Left ventricle myocardium superior (tissue), 1 donor: ENCODE results near the gene P2RX5. TPM values are rescaled to one million over a fixed set of nuclear protein-coding genes. Genes with fewer than 3 reads are reported as not detected.
A peak's percentile ranks its signal among the peaks of the same experiment; 100 is the strongest.
"Not testable (repeated sequence)": the region's sequence is repeated elsewhere in the genome, so short reads cannot be mapped to it uniquely, and the experiment has no call there.

Experiments used
- ATAC-seq: fragments of 200-7000 bp; cut with Tn5 transposase; one replicate; pipeline ENCODE4 v1.9.1; 2020; ENCODE audit warnings: mild to moderate bottlenecking, moderate library complexity
- DNase-seq: peaks from one replicate; pipeline ENCODE4 v3.0.0-alpha.2; 2020
- intact Hi-C: fragments of 100-400 bp; cut with micrococcal nuclease; formaldehyde crosslinking; loops from one replicate; pipeline ENCODE4 v1.11.0; 2022
- total RNA-seq: library from RNA; stranded (reverse); fragmentation: NEBNext Ultra II Directional; extraction: Animal tissue kit (Norgen Biotek cat#: 25700); gene quantifications from one replicate; pipeline ENCODE4 v1.2.1, GENCODE V29; 2021
- donor health status: DM: no; HTN: yes; CAD: no; lungs with severe emphysema.

The P2RX5 gene
- total RNA-seq, 1 donor from 2014 or later: 16.4 TPM

- intact Hi-C loops: no loop called here
- ATAC-seq: no peak
- DNase-seq: no peak
Measured at GRCh38 chr17:3718201-3718600, 22.2 kb upstream of the P2RX5 start.

- no peak for DNase-seq
- ATAC-seq: no peak
- intact Hi-C loops: no loop called here
Measured at GRCh38 chr17:3715296-3715695, 19.3 kb upstream of the P2RX5 start.

- DNase-seq: no peak
- ATAC-seq: no peak
- intact Hi-C loops: no loop called here
Measured at GRCh38 chr17:3712811-3713463, 17.0 kb upstream of the P2RX5 start.

GRCh38 chr17:3710951-3711383 is 15.0 kb upstream of the P2RX5 start:
- DNase-seq (no peak), ATAC-seq (no peak)
- intact Hi-C loops: no loop called here

- ATAC-seq (no peak), DNase-seq (no peak)
- intact Hi-C loops: no loop called here
Measured at GRCh38 chr17:3708366-3708765, 12.4 kb upstream of the P2RX5 start.

GRCh38 chr17:3705718-3705984 is 9.7 kb upstream of the P2RX5 start:
- ATAC-seq, DNase-seq, intact Hi-C loops: not testable (repeated sequence)

- DNase-seq: no peak
- intact Hi-C loops: no loop called here
- ATAC-seq: no peak
Measured at GRCh38 chr17:3704931-3705717, 9.2 kb upstream of the P2RX5 start.

GRCh38 chr17:3702041-3702539 is 6.1 kb upstream of the P2RX5 start:
- intact Hi-C loops, ATAC-seq, DNase-seq: not testable (repeated sequence)

- intact Hi-C loops: no loop called here
- ATAC-seq: no peak
- DNase-seq: no peak
Measured at GRCh38 chr17:3699951-3700350, 4.0 kb upstream of the P2RX5 start.

- no peak for DNase-seq
- intact Hi-C loops: no loop called here
Measured at GRCh38 chr17:3698139-3698538, 2.2 kb upstream of the P2RX5 start.

GRCh38 chr17:3697103-3697476 is 1.1 kb upstream of the P2RX5 start:
- DNase-seq: no peak
- intact Hi-C loops: no loop called here
- ATAC-seq: peak; percentile 40

More at GRCh38 chr17:3698139-3698538, 2.2 kb upstream of the P2RX5 start:
- ATAC-seq: no peak

- DNase-seq (peak; percentile 72), ATAC-seq (peak; percentile 90)
- intact Hi-C loops: no loop called here
Measured at GRCh38 chr17:3695129-3695722, 729 bp downstream of the P2RX5 start.

- intact Hi-C loops: no loop called here
- ATAC-seq (no peak), DNase-seq (no peak)
Measured at GRCh38 chr17:3693829-3694231, 2.1 kb downstream of the P2RX5 start.

- ATAC-seq (no peak), DNase-seq (no peak)
- intact Hi-C loops: no loop called here
Measured at GRCh38 chr17:3693141-3693540, 2.8 kb downstream of the P2RX5 start.

- no peak for ATAC-seq
- DNase-seq: no peak
- intact Hi-C loops: no loop called here
Measured at GRCh38 chr17:3692346-3692745, 3.6 kb downstream of the P2RX5 start.

- ATAC-seq (no peak), DNase-seq (no peak)
- intact Hi-C loops: no loop called here
Measured at GRCh38 chr17:3691617-3692067, 4.3 kb downstream of the P2RX5 start.

- intact Hi-C loops: no loop called here
- ATAC-seq: no peak
- DNase-seq: no peak
Measured at GRCh38 chr17:3690094-3690715, 5.8 kb downstream of the P2RX5 start.

- intact Hi-C loops: no loop called here
- DNase-seq: no peak
- no peak for ATAC-seq
Measured at GRCh38 chr17:3689262-3690093, 6.5 kb downstream of the P2RX5 start.

- intact Hi-C loops: no loop called here
- ATAC-seq (no peak), DNase-seq (no peak)
Measured at GRCh38 chr17:3688852-3689261, 7.1 kb downstream of the P2RX5 start.
